Choroid plexus epithelial cell (primary cell): ENCODE data around the gene NEDD8.

Experiments
- DNase-seq: peaks from one replicate; pipeline ENCODE4 v3.0.0-alpha.2; 2010; ENCODE audit warnings: low read depth
- H3K4me3 ChIP-seq: 2 replicates; pipeline ENCODE4 v1.5.1; 2011; ENCODE audit warnings: low read depth, mild to moderate bottlenecking, control low read depth, low read length, moderate library complexity
- TF ChIP-seq, protein P1 (sequence below): conservative IDR thresholded peaks from 2 replicates; pipeline ENCODE4 v1.5.1; 2011; ENCODE audit warnings: low read depth, mild to moderate bottlenecking, control low read depth, inconsistent platforms, low read length, moderate library complexity

NEDD8 gene

DNA sequence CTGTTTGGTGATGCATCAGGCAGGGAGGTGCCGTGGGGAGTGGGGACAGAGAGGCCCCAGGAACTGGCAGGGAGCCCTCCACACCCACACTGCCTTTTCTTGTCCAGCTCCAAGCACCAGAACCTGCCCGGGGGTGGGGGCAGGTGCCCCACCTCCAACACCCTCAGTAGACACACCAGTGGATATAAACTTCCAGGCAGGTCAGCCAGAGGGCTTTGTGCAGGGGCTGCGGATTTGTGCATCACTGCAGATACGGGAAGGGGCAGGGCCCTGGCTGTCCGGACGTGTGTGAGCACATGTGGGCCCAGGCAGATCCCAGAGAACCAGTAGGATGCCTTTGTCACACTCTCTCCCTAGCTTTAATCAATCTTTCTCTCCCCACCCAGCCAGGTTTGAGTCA is 32.1 kb upstream of the NEDD8 start:
- DNase-seq = no peak
- TF ChIP-seq, protein P1, sequence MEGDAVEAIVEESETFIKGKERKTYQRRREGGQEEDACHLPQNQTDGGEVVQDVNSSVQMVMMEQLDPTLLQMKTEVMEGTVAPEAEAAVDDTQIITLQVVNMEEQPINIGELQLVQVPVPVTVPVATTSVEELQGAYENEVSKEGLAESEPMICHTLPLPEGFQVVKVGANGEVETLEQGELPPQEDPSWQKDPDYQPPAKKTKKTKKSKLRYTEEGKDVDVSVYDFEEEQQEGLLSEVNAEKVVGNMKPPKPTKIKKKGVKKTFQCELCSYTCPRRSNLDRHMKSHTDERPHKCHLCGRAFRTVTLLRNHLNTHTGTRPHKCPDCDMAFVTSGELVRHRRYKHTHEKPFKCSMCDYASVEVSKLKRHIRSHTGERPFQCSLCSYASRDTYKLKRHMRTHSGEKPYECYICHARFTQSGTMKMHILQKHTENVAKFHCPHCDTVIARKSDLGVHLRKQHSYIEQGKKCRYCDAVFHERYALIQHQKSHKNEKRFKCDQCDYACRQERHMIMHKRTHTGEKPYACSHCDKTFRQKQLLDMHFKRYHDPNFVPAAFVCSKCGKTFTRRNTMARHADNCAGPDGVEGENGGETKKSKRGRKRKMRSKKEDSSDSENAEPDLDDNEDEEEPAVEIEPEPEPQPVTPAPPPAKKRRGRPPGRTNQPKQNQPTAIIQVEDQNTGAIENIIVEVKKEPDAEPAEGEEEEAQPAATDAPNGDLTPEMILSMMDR = no peak
- no peak overlapping the region for H3K4me3 ChIP-seq

- DNase-seq = no peak
- H3K4me3 ChIP-seq = no peak overlapping the region
- TF ChIP-seq, protein P1 = no peak
These were observed 31.7 kb upstream of the NEDD8 start for GRCh38 chr14:24263848-24264247.

DNA sequence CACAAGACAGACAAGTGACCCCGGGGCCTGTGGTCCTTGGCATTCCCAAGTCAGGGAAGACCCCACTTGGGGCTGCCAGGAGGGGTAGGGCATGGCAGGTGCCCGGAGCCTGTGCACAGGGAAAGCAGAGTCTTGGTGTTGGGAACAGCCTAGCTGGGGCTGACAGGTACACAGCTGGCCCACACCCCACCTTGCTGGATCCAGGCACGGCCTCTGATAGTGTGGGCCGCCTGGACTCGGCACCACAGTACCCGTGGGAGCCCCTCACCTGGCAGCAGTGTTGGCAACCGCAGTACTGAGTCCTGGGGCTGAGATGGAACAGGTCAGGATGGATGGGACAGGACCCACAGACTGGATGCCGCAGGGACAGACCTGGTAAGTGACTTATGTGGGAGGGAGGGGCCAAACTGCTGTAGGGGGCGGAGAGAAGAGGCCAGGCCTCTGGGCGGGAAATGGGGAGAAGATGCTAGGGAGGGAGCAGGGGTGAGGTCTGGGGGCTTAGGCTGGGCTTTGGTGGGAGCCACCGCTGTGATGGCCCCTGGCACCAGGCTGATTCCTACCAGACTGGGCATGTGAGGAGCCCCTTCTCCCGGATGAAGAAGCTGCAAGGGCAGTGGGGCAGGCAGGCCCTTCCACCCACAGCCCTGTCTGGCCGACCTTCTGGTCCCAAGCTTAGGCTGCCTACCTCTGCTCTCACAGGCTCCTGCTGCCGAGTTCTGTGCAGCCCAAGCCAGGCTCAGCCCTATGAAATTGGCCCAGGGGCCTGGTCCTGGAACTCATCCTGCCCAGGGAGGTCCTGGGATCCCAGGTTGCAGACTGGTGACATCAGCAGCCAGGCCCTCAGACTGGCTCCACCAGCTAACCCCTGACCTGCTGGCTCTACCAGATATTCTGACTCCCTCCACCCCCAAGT is 30.9 kb upstream of the NEDD8 start, which contains the start of gene TGM1:
TGM1 (minus strand) TSS at position 357 of the 913 bp plus-strand sequence. CDS start 825 bp downstream, outside the sequence.
- no peak within 1 kb of the TSS for H3K4me3 ChIP-seq
- DNase-seq = no peak
- TF ChIP-seq, protein P1 = no peak

GRCh38 chr14:24261969-24262327 is 29.8 kb upstream of the NEDD8 start:
- TF ChIP-seq, protein P1 = no peak
- H3K4me3 ChIP-seq = no peak overlapping the region
- DNase-seq = no peak

- TF ChIP-seq, protein P1 = no peak
- H3K4me3 ChIP-seq = no peak overlapping the region
- DNase-seq = no peak
These were observed 29.2 kb upstream of the NEDD8 start for GRCh38 chr14:24261256-24261968.

DNA sequence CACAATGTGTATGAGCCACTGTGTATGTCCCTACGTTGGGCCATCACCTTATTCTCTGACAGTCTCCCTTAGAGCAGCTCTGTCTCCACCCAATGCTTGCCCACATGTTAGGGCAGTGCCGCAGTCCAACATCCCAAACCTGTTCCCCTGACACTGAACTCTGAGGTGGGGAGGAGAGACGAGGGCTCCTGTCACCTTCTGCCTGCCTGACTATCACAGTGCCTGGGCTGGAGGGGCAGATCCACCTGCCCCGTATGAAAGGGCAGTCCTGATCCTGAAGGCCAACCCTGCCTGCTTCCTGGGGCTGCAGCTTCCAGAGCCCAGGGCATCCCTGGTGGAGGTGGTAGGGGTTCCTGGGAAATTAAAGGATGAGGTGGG is 28.6 kb upstream of the NEDD8 start:
- TF ChIP-seq, protein P1 = no peak
- no peak for DNase-seq
- H3K4me3 ChIP-seq = no peak overlapping the region
